Lower leg skin (tissue), 3 donors: ENCODE measurements around the gene DOCK10.

Source experiments
- POLR2A ChIP-seq, 2 donors: fragments of 450-650 bp; IDR thresholded peaks; one replicate each; pipeline ENCODE4 v1.6.1; 2016 to 2017; ENCODE audit warnings: antibody characterized with exemption in 2 of 2, mild to moderate bottlenecking in 1 of 2, moderate library complexity in 1 of 2
- TF ChIP-seq, protein P1 (sequence below), 3 donors: fragments of 450-650 bp; IDR thresholded peaks; one replicate each; pipeline ENCODE4 v1.5.1; 2016; ENCODE audit warnings: antibody characterized with exemption in 3 of 3, mild to moderate bottlenecking in 3 of 3, moderate library complexity in 2 of 3

DNA sequence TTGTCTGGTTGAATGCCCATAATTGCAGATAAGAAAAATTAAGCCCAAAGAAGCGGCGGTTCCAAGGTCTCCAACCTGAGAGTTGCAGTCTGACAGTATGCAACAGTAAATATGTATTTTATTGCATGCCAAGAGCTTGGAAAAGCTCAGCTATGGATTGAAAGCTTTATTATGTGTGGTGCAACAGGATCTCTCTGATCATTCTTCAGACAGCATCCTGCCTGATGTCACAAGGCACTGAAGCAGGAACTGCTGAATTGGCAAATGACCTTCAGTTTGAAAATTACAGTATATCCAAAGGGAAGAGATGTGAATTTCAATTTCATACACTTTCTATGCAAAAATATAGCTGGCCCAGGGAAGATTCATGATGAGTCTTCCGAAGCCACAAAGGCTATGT lies 42.5 kb downstream of the DOCK10 start:
- TF ChIP-seq, protein P1, sequence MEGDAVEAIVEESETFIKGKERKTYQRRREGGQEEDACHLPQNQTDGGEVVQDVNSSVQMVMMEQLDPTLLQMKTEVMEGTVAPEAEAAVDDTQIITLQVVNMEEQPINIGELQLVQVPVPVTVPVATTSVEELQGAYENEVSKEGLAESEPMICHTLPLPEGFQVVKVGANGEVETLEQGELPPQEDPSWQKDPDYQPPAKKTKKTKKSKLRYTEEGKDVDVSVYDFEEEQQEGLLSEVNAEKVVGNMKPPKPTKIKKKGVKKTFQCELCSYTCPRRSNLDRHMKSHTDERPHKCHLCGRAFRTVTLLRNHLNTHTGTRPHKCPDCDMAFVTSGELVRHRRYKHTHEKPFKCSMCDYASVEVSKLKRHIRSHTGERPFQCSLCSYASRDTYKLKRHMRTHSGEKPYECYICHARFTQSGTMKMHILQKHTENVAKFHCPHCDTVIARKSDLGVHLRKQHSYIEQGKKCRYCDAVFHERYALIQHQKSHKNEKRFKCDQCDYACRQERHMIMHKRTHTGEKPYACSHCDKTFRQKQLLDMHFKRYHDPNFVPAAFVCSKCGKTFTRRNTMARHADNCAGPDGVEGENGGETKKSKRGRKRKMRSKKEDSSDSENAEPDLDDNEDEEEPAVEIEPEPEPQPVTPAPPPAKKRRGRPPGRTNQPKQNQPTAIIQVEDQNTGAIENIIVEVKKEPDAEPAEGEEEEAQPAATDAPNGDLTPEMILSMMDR (IDR thresholded peaks at IDR 0.05) = no peak
- no peak for TF ChIP-seq POLR2A (IDR thresholded peaks at IDR 0.05)
